Measurements from ENCODE around the gene EME1. TPM values are rescaled to one million over a fixed set of nuclear protein-coding genes. Genes with fewer than 3 reads are reported as not detected.

The EME1 gene
- total and polyA plus RNA-seq, 2 of the 13 experiments (the other 11 are each of a cell fraction or from before 2014, with no cell fraction given) = 20.7 to 24.6 TPM

DNA sequence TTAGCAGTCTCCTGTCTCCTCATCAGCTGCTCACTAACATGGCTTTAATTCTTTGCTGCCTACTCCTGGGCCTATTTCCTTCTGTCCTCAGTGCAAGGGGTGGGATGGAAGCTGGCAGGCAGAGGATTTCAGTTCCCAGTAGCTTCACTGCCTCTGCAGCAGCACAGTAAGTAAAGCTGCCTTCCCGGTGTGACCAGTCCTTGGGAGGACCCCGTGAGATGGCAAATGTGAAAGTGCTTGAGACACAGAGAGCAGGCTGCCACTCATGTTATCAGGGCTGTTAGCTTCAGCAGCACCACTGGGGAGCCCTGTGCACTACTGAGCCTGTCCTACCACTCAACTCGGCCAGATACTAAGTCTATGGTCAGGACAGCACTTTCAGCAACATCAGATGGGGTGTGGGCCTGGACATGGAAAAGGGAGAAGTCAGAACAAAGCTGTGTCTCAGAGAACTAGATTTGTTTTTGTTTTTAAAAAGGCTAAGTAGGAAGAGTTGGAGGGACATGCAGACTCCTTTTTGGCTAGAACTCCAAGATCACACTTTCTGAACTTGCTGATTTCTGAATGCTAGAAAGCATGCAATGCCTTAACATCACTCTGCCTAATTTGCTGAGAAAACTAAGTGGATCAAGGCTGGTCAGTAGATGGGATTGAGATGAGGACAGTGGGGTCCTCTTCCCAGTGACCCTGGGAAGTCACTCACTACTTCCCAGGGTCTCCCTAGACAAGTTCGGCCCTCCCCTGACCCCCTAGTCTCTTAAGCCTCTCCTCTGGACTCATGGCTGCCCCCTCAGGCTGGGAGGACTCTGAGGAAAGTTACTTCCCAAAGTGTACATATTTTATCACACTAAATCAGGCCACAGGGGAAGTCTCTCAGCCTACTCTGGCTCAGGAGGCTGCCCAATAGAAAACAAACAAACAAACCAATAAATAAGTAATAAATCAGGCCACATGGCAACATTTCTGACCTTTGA is 54.1 kb downstream of the EME1 start (continued):
- TF ChIP-seq ZNF354B (CRISPR knock-in tag; IDR thresholded peaks at IDR 0.05) = no peak
- TF ChIP-seq MIXL1 (CRISPR knock-in tag; IDR thresholded peaks at IDR 0.05) = 0 out of 2 replicates have a peak, but pooled peaks have one; percentile 8
- no peak for TF ChIP-seq ZNF510 (CRISPR knock-in tag; IDR thresholded peaks at IDR 0.05; ENCODE audit: low read depth)
- TF ChIP-seq, protein P1, sequence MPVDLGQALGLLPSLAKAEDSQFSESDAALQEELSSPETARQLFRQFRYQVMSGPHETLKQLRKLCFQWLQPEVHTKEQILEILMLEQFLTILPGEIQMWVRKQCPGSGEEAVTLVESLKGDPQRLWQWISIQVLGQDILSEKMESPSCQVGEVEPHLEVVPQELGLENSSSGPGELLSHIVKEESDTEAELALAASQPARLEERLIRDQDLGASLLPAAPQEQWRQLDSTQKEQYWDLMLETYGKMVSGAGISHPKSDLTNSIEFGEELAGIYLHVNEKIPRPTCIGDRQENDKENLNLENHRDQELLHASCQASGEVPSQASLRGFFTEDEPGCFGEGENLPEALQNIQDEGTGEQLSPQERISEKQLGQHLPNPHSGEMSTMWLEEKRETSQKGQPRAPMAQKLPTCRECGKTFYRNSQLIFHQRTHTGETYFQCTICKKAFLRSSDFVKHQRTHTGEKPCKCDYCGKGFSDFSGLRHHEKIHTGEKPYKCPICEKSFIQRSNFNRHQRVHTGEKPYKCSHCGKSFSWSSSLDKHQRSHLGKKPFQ (CRISPR knock-in tag; IDR thresholded peaks at IDR 0.05; ENCODE audit: insufficient replicate concordance) = no peak
- no peak for TF ChIP-seq ARID2 (CRISPR knock-in tag; IDR thresholded peaks at IDR 0.05; ENCODE audit: borderline replicate concordance)
- TF ChIP-seq ZBTB42 (CRISPR knock-in tag; IDR thresholded peaks at IDR 0.05) = 0 out of 2 replicates have a peak, but pooled peaks have one; percentile 58
- no peak for TF ChIP-seq ZNF205 (CRISPR knock-in tag; IDR thresholded peaks at IDR 0.05)
- no peak for TF ChIP-seq KLF9 (CRISPR knock-in tag; IDR thresholded peaks at IDR 0.05; ENCODE audit: low read depth)
- TF ChIP-seq, protein P2, sequence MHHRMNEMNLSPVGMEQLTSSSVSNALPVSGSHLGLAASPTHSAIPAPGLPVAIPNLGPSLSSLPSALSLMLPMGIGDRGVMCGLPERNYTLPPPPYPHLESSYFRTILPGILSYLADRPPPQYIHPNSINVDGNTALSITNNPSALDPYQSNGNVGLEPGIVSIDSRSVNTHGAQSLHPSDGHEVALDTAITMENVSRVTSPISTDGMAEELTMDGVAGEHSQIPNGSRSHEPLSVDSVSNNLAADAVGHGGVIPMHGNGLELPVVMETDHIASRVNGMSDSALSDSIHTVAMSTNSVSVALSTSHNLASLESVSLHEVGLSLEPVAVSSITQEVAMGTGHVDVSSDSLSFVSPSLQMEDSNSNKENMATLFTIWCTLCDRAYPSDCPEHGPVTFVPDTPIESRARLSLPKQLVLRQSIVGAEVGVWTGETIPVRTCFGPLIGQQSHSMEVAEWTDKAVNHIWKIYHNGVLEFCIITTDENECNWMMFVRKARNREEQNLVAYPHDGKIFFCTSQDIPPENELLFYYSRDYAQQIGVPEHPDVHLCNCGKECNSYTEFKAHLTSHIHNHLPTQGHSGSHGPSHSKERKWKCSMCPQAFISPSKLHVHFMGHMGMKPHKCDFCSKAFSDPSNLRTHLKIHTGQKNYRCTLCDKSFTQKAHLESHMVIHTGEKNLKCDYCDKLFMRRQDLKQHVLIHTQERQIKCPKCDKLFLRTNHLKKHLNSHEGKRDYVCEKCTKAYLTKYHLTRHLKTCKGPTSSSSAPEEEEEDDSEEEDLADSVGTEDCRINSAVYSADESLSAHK (CRISPR knock-in tag; IDR thresholded peaks at IDR 0.05; ENCODE audit: borderline replicate concordance) = no peak
- TF ChIP-seq SIX1 (CRISPR knock-in tag; IDR thresholded peaks at IDR 0.05; ENCODE audit: borderline replicate concordance) = no peak
- no peak; the same call in 1 of the 2 replicates for TF ChIP-seq MYC (CRISPR knock-in tag; IDR thresholded peaks at IDR 0.05; ENCODE audit: borderline replicate concordance)
- TF ChIP-seq HOXA3 (CRISPR knock-in tag; IDR thresholded peaks at IDR 0.05) = peak; percentile 52; the same call in 1 of the 2 replicates
- TF ChIP-seq, protein P3, sequence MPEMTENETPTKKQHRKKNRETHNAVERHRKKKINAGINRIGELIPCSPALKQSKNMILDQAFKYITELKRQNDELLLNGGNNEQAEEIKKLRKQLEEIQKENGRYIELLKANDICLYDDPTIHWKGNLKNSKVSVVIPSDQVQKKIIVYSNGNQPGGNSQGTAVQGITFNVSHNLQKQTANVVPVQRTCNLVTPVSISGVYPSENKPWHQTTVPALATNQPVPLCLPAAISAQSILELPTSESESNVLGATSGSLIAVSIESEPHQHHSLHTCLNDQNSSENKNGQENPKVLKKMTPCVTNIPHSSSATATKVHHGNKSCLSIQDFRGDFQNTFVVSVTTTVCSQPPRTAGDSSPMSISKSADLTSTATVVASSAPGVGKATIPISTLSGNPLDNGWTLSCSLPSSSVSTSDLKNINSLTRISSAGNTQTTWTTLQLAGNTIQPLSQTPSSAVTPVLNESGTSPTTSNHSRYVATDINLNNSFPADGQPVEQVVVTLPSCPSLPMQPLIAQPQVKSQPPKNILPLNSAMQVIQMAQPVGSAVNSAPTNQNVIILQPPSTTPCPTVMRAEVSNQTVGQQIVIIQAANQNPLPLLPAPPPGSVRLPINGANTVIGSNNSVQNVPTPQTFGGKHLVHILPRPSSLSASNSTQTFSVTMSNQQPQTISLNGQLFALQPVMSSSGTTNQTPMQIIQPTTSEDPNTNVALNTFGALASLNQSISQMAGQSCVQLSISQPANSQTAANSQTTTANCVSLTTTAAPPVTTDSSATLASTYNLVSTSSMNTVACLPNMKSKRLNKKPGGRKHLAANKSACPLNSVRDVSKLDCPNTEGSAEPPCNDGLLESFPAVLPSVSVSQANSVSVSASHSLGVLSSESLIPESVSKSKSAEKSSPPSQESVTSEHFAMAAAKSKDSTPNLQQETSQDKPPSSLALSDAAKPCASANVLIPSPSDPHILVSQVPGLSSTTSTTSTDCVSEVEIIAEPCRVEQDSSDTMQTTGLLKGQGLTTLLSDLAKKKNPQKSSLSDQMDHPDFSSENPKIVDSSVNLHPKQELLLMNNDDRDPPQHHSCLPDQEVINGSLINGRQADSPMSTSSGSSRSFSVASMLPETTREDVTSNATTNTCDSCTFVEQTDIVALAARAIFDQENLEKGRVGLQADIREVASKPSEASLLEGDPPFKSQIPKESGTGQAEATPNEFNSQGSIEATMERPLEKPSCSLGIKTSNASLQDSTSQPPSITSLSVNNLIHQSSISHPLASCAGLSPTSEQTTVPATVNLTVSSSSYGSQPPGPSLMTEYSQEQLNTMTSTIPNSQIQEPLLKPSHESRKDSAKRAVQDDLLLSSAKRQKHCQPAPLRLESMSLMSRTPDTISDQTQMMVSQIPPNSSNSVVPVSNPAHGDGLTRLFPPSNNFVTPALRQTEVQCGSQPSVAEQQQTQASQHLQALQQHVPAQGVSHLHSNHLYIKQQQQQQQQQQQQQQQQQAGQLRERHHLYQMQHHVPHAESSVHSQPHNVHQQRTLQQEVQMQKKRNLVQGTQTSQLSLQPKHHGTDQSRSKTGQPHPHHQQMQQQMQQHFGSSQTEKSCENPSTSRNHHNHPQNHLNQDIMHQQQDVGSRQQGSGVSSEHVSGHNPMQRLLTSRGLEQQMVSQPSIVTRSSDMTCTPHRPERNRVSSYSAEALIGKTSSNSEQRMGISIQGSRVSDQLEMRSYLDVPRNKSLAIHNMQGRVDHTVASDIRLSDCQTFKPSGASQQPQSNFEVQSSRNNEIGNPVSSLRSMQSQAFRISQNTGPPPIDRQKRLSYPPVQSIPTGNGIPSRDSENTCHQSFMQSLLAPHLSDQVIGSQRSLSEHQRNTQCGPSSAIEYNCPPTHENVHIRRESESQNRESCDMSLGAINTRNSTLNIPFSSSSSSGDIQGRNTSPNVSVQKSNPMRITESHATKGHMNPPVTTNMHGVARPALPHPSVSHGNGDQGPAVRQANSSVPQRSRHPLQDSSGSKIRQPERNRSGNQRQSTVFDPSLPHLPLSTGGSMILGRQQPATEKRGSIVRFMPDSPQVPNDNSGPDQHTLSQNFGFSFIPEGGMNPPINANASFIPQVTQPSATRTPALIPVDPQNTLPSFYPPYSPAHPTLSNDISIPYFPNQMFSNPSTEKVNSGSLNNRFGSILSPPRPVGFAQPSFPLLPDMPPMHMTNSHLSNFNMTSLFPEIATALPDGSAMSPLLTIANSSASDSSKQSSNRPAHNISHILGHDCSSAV (CRISPR knock-in tag; IDR thresholded peaks at IDR 0.05; ENCODE audit: borderline replicate concordance) = no peak
